ENCODE measurements around the gene UBE2H. TPM values are rescaled to one million over a fixed set of nuclear protein-coding genes. Genes with fewer than 3 reads are reported as not detected.
"Not testable (repeated sequence)": the region's sequence is repeated elsewhere in the genome, so short reads cannot be mapped to it uniquely, and the experiment has no call there.

Gene UBE2H
- total and polyA plus RNA-seq, 9 donors, result 48.9 to 96.3 (median 84.4) TPM

DNA sequence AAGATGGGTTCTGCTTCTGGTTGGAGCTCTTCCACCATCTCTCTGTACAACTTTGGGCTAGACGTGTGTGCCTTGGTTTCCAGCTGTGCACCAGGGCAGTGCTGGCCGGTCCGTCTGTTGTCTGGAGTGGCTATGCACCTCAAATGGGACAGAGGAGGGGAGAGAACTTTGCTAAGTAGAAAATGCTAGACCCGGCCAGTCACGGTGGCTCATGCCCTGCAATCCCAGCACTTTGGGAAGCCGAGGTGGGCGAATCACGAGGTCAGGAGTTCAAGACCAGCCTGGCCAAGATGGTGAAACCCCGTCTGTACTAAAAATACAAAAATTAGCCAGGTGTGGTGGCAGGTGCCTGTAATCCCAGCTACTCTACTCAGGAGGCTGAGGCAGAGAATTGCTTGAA, 158.3 kb downstream of the UBE2H start:
- not testable (repeated sequence) for H3K4me3 ChIP-seq (ENCODE audit: low read length); DNase-seq; H3K9me3 ChIP-seq (replicated peaks; ENCODE audit: control insufficient read depth, low read depth, low read length); H3K27me3 ChIP-seq (ENCODE audit: control insufficient read depth, insufficient read depth, low read length); H3K36me3 ChIP-seq (ENCODE audit: control insufficient read depth, insufficient read depth, low read length); H3K27ac ChIP-seq (ENCODE audit: low read length)
- WGBS (ENCODE audit: insufficient coverage), result 80% methylated on average over 4 of the region's 9 CpGs
- H3K4me1 ChIP-seq (ENCODE audit: control insufficient read depth, insufficient read depth, low read length), result peaks cover 35% of the 10 kb centered on the region

DNA sequence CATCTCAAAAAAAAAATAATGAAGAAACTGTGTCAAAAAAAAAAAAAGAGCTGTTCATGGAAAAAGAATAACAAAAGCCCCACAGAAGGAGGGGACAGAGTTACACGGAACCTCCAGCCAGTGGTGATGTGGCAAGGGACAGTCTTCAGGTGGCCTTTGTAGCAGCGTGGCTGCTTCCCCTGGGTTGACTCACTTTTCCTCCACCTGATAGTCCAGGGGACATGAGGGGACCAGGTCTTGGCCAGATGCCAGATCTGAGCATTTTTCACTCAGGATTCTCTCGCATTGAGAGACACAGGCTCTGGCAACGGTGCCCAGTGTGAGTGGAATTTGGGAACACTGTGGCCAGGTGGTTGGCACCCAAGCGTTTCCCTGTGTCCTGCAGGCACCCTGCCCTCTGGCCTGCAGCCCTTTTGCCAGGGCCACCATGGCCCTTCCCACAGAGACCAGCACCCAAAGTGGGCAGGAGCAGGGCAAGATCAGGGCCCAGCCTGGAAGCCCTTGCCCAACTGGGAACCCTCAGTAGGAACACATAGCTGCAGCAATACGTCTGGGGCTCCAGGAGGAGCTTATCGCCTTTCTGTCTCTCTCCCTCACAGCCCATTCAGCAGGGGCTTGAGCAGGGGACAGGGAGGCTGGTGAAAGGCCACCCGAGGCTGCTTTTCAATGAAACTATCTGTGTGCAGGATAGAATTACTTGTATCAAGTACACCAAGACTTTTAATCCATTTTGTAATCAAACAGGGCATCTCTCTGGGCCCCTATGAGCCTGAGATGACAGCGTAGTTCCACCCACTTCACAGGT, 159.1 kb downstream of the UBE2H start:
- DNase-seq, result no peak
- Histone ChIP-seq H3K27me3 (ENCODE audit: control insufficient read depth, insufficient read depth, low read length) (peaks cover 10% of the 10 kb centered on the region), H3K27ac (ENCODE audit: low read length) (no peak overlapping the region), H3K36me3 (ENCODE audit: control insufficient read depth, insufficient read depth, low read length) (no peaks in the 10 kb centered on the region), H3K4me3 (ENCODE audit: low read length) (no peak overlapping the region), H3K9me3 (replicated peaks; ENCODE audit: control insufficient read depth, low read depth, low read length) (no peaks in the 10 kb centered on the region), H3K4me1 (ENCODE audit: control insufficient read depth, insufficient read depth, low read length) (peaks cover 28% of the 10 kb centered on the region)
- WGBS (ENCODE audit: insufficient coverage), result 63% methylated on average over 4 of the region's 9 CpGs

DNA sequence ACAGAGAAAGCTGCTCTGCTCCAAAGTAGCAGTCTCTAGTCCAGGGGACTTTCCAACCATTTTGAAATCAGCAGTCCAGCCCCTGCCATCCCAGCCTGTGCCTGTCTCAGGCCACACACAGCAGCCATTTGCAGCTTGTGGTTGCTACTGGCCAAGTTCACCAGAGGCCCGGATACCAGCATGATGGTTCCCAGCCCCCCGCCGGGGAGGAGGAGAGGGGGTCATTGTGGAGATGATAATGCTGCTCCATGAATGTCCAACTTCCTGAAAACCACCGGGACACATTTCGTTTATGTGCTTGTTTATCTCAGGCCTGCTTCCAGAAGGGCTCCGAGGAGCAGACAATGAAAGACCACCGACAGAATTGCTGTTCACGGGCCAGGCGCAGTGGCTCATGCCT, 160.0 kb downstream of the UBE2H start:
- peaks cover 16% of the 10 kb centered on the region for H3K27me3 ChIP-seq (ENCODE audit: control insufficient read depth, insufficient read depth, low read length)
- no peak overlapping the region for H3K4me3 ChIP-seq (ENCODE audit: low read length)
- H3K9me3 ChIP-seq (replicated peaks; ENCODE audit: control insufficient read depth, low read depth, low read length), result no peaks in the 10 kb centered on the region
- H3K4me1 ChIP-seq (ENCODE audit: control insufficient read depth, insufficient read depth, low read length), result peaks cover 18% of the 10 kb centered on the region
- H3K27ac ChIP-seq (ENCODE audit: low read length), result no peak overlapping the region
- no peaks in the 10 kb centered on the region for H3K36me3 ChIP-seq (ENCODE audit: control insufficient read depth, insufficient read depth, low read length)
- no peak for DNase-seq
- 56% methylated on average over 5 of the region's 9 CpGs for WGBS (ENCODE audit: insufficient coverage)

DNA sequence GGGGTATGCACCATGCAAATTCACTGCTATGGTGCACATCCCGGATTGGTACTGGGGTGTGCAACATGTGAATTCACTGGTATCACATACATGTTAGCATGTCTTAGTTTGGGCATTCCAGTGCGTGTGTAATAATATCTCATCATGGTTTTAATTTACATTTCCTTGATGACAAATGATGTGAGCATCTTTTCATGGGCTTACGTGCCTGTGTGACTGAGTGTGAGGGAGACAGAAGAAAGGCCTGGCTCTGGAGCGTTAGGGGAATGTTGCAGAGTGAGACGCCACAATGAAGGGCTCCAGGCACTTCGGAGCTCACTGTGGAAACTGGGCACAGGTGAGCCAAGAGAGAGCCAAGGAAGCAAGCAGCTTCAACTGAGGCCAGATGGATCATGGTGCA, 162.6 kb downstream of the UBE2H start:
- Histone ChIP-seq H3K9me3 (replicated peaks; ENCODE audit: control insufficient read depth, low read depth, low read length) (no peaks in the 10 kb centered on the region), H3K4me3 (ENCODE audit: low read length) (no peak overlapping the region), H3K36me3 (ENCODE audit: control insufficient read depth, insufficient read depth, low read length) (no peaks in the 10 kb centered on the region), H3K27ac (ENCODE audit: low read length) (no peak overlapping the region), H3K4me1 (ENCODE audit: control insufficient read depth, insufficient read depth, low read length) (peaks cover 17% of the 10 kb centered on the region), H3K27me3 (ENCODE audit: control insufficient read depth, insufficient read depth, low read length) (peaks cover 40% of the 10 kb centered on the region)
- 62% methylated on average over 4 of the region's 6 CpGs for WGBS (ENCODE audit: insufficient coverage)
- no peak for DNase-seq

DNA sequence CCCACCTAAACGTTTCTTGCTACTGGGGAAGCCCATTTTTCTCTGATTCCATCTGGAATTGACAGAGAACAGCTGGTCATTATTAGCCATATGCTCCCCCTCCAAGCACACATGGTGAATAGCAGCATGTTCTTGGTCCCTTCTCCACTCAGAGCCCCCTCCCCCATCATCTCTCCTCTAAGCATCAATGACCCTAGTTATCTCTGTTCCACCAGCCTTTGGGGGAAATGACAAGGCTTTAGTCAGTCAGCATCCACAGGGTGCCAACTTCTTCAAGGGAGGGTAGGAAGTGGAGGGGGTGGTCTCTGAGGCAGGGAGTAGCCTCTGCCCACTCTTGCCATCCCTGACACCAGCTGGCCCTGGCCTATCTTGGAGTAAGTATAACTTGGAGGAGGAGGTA, 163.1 kb downstream of the UBE2H start:
- WGBS (ENCODE audit: insufficient coverage), result 0% methylated on average over 1 of the region's 1 CpG
- DNase-seq, result no peak
- peaks cover 45% of the 10 kb centered on the region for H3K27me3 ChIP-seq (ENCODE audit: control insufficient read depth, insufficient read depth, low read length)
- H3K4me3 ChIP-seq (ENCODE audit: low read length), result no peak overlapping the region
- peaks cover 22% of the 10 kb centered on the region for H3K4me1 ChIP-seq (ENCODE audit: control insufficient read depth, insufficient read depth, low read length)
- no peak overlapping the region for H3K27ac ChIP-seq (ENCODE audit: low read length)
- H3K36me3 ChIP-seq (ENCODE audit: control insufficient read depth, insufficient read depth, low read length), result no peaks in the 10 kb centered on the region
- no peaks in the 10 kb centered on the region for H3K9me3 ChIP-seq (replicated peaks; ENCODE audit: control insufficient read depth, low read depth, low read length)

DNA sequence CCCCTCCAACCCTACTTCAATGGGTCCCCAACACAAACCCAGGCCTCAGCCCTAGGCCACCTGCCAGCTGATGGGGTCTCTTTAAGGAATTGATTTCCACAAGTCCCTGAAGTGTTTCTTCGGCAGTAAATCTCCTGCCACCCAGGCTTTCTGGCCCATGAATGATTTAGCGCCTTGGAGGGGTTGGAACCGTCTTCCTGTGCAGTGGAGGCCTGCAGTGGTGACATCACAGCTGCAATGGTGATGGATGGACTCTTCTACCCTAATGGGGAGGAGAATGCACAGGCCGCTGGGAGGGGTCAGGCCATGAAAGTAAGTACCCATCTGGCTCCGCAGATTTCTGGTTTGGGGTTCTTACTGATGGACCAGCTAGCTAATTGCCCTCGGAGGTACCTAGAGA, 163.8 kb downstream of the UBE2H start:
- WGBS (ENCODE audit: insufficient coverage), result 77% methylated on average over 4 of the region's 6 CpGs
- Histone ChIP-seq H3K27me3 (ENCODE audit: control insufficient read depth, insufficient read depth, low read length) (peaks cover 52% of the 10 kb centered on the region), H3K27ac (ENCODE audit: low read length) (no peak overlapping the region), H3K4me1 (ENCODE audit: control insufficient read depth, insufficient read depth, low read length) (peaks cover 27% of the 10 kb centered on the region), H3K36me3 (ENCODE audit: control insufficient read depth, insufficient read depth, low read length) (no peaks in the 10 kb centered on the region), H3K9me3 (replicated peaks; ENCODE audit: control insufficient read depth, low read depth, low read length) (no peaks in the 10 kb centered on the region), H3K4me3 (ENCODE audit: low read length) (no peak overlapping the region)
- no peak for DNase-seq

DNA sequence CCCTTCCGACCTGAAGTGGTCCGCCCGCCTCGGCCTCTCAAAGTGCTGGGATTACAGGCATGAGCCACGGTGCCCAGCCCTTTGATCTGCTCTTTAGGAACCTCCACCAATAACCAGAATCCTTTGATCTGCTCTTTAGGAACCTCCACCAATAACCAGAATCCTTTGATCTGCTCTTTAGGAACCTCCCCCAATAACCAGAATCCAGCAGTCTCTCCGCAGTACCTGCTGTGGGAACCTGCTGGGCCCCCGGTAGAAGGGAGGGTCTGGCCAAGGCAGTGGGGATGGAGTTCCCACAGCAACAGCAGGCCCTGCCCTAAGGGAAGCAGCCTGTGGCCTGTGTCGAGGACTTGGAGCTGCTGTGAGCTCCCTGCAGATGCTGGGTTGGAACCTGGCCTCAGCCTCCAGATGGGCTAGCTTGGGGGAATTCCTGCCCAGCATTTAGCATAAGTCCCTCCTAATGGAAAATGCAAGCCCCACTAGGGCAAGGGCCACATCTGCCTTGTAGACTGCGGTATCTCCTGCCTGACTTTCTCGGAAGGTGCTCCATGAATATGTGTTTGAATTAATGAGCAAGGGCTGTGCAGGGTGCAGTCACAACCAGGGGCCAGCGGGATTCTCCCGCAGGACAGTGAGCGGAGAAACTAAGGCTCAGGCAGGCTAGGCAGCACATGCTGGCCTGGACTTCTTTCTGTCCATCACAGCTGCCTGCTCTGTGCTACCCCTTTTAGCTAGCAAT, 165.8 kb downstream of the UBE2H start:
- WGBS (ENCODE audit: insufficient coverage), result 17% methylated on average over 8 of the region's 13 CpGs
- no peaks in the 10 kb centered on the region for H3K9me3 ChIP-seq (replicated peaks; ENCODE audit: control insufficient read depth, low read depth, low read length)
- H3K27ac ChIP-seq (ENCODE audit: low read length), result no peak overlapping the region
- peaks cover 72% of the 10 kb centered on the region for H3K27me3 ChIP-seq (ENCODE audit: control insufficient read depth, insufficient read depth, low read length)
- no peak overlapping the region for H3K4me3 ChIP-seq (ENCODE audit: low read length)
- no peaks in the 10 kb centered on the region for H3K36me3 ChIP-seq (ENCODE audit: control insufficient read depth, insufficient read depth, low read length)
- peaks cover 40% of the 10 kb centered on the region for H3K4me1 ChIP-seq (ENCODE audit: control insufficient read depth, insufficient read depth, low read length)
- DNase-seq, result no peak

DNA sequence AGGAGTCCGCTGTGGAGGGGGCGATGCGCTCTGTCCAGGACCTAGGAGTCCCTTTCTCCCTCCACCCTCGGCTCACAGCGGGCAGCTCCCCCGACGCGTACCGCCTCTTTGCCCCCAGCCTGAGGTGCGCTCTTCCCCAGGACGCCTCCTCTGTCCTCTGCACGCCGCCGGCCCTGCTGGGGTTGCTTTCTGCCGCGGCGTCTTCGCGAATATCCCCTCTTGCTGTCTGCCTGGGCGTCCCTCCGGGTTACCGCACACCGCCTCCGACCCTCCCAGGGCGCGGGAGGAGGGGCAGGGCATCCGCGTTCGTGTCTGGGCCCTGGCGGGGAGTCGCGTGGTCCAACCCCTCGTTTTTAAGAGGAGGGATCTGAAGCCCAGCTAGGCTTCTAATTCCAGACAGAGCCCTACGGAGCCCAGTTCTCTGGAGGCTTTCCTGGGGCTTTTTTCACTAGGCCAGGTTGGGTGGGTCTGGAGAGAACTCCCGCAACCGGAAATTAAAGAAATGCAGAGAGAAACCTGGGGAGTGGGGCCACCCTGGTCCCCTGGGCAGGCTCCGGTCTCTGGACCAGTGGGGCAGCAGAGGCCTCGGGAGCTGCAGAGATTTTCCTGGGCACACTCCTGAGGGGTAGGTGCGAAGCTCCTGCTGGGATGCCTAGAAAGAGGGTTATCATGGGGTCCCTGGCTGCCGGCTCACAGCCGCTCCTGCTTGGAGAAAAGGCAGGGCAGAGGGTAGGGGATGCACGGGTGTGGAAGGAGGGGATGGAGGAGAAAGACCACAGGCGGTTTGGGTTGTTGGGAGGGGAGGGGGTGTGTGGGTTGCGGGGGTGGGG, 166.9 kb downstream of the UBE2H start:
- H3K9me3 ChIP-seq (replicated peaks; ENCODE audit: control insufficient read depth, low read depth, low read length), result no peaks in the 10 kb centered on the region
- H3K36me3 ChIP-seq (ENCODE audit: control insufficient read depth, insufficient read depth, low read length), result no peaks in the 10 kb centered on the region
- no peak overlapping the region for H3K27ac ChIP-seq (ENCODE audit: low read length)
- 7% methylated on average over 39 of the region's 44 CpGs for WGBS (ENCODE audit: insufficient coverage)
- no peak for DNase-seq
- H3K4me1 ChIP-seq (ENCODE audit: control insufficient read depth, insufficient read depth, low read length), result peaks cover 50% of the 10 kb centered on the region
- H3K4me3 ChIP-seq (ENCODE audit: low read length), result no peak overlapping the region
- peaks cover 80% of the 10 kb centered on the region for H3K27me3 ChIP-seq (ENCODE audit: control insufficient read depth, insufficient read depth, low read length)

DNA sequence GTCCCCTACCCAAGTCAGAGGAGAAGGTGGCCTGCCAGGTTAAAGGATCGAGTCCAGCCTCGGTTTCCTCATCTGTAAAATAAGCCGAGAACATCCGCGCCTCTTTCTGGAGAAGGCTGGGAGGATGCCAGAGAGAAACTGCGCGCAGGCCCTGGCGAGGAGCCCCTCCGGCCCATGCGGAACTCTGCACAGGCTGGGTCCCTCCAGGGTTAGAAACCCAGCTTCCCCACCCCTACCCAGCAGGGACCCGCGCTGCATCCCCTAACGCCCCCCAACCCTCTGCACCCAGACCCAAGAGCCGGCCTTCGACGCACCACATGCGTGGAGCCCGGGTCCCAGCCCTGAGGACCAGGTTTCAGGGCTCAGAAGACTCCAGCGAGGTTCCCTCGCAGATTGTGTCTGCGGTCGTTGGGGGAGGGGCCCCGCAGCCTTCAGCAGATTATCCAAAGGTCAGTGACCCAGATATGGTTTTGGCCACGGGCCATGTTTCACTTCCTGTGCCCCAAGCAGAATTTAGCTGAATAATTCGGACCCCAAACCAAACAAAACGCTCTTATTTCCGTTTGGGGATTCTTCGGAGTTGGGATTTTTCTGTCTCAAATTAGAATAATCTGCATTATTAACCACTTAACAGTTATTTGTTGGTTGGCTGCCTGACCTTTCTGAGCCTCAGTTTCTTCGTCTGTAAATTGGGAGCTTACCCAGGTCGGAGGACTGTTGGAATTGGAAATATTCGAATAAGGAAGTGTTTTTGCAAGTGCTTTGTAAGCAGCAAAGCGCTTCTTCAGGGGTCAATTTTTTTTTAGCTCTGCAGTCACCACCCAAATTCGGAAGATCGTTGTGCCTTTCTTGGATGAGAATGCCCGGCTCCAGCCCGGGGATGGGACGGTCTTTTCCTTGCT, 167.7 kb downstream of the UBE2H start:
- Histone ChIP-seq H3K4me3 (ENCODE audit: low read length) (no peak overlapping the region), H3K9me3 (replicated peaks; ENCODE audit: control insufficient read depth, low read depth, low read length) (no peaks in the 10 kb centered on the region), H3K27me3 (ENCODE audit: control insufficient read depth, insufficient read depth, low read length) (peaks cover 86% of the 10 kb centered on the region), H3K4me1 (ENCODE audit: control insufficient read depth, insufficient read depth, low read length) (peaks cover 58% of the 10 kb centered on the region), H3K36me3 (ENCODE audit: control insufficient read depth, insufficient read depth, low read length) (no peaks in the 10 kb centered on the region), H3K27ac (ENCODE audit: low read length) (no peak overlapping the region)
- WGBS (ENCODE audit: insufficient coverage), result 3% methylated on average over 25 of the region's 37 CpGs
- no peak for DNase-seq

Measured in muscle of leg (tissue), 11 donors.